Kidney (tissue), 14 donors: ENCODE results near the gene DHX16. TPM values are rescaled to one million over a fixed set of nuclear protein-coding genes. Genes with fewer than 3 reads are reported as not detected.

Experiments used
- DNase-seq, 5 donors: peaks; one replicate each; pipeline ENCODE4 v3.0.0-alpha.2; 2013 to 2020
- FAIRE-seq: peaks from 2 replicates; lab custom pipeline; 2012; peaks lifted over from hg19 to GRCh38; lab: Jason Lieb, UNC
- H3K27ac ChIP-seq, 2 donors: one replicate each; pipeline ENCODE4 v1.7.0; 2013; ENCODE audit warnings: low read depth in 2 of 2, low read length in 2 of 2, inconsistent platforms in 1 of 2
- H3K27me3 ChIP-seq: one replicate; pipeline ENCODE4 v1.7.1; 2013; ENCODE audit warnings: low read length, inconsistent platforms; ENCODE audit not compliant: control insufficient read depth, insufficient read depth
- H3K36me3 ChIP-seq, 3 donors: one replicate each; pipeline versions ENCODE4 v1.7.0 to v1.7.1; 2013; ENCODE audit warnings: low read length in 3 of 3, control low read depth in 1 of 3, inconsistent platforms in 1 of 3; ENCODE audit not compliant: insufficient read depth in 3 of 3, control insufficient read depth in 2 of 3
- H3K4me1 ChIP-seq, 3 donors: one replicate each; pipeline versions ENCODE4 v1.7.0 to v1.7.1; 2013; ENCODE audit warnings: low read length in 3 of 3, inconsistent platforms in 1 of 3, low read depth in 1 of 3; ENCODE audit not compliant: control insufficient read depth in 2 of 3, insufficient read depth in 2 of 3
- H3K4me3 ChIP-seq, 3 donors: one replicate each; pipeline versions ENCODE4 v1.7.0 to v1.8.1; 2013; ENCODE audit warnings: low read length in 3 of 3, control low read depth in 1 of 3, inconsistent platforms in 1 of 3
- H3K9ac ChIP-seq, 3 donors: one replicate each; pipeline versions ENCODE4 v1.7.0 to v1.7.1; 2013; ENCODE audit warnings: low read length in 3 of 3, control low read depth in 1 of 3, inconsistent platforms in 1 of 3
- H3K9me3 ChIP-seq, 3 donors: one replicate each; pipeline versions ENCODE4 v1.7.0 to v1.7.1; 2013; ENCODE audit warnings: low read length in 3 of 3, control low read depth in 1 of 3, inconsistent platforms in 1 of 3; ENCODE audit not compliant: control insufficient read depth in 2 of 3, insufficient read depth in 1 of 3
- intact Hi-C: fragments of 100-400 bp; cut with DNase I; formaldehyde crosslinking; loops from one replicate; pipeline ENCODE4 v1.11.1; 2022
- polyA plus RNA-seq: library from polyadenylated mRNA; stranded (reverse); fragments of 350-450 nt; fragmentation: Illumina TruSeq; extraction: RNeasy Lipid Tissue Mini Kit (QIAGEN cat#74804); gene quantifications from one replicate; pipeline ENCODE4 v1.2.3, GENCODE V29; 2014; ENCODE audit warnings: low read depth, low replicate concordance; ENCODE audit not compliant: insufficient read depth
- total RNA-seq: library from RNA; stranded (reverse); fragmentation: NEBNext Ultra II Directional; extraction: Animal tissue kit (Norgen Biotek cat#: 25700); gene quantifications from one replicate; pipeline ENCODE4 v1.2.1, GENCODE V29; 2021
- TF ChIP-seq, protein P1 (sequence below): IDR thresholded peaks from 3 replicates; pipeline ENCODE4 v1.5.1; 2012; ENCODE audit warnings: mild to moderate bottlenecking, moderate library complexity, borderline replicate concordance; ENCODE audit not compliant: insufficient read depth; ENCODE audit errors: extremely low read depth
- donor health status: control.
- donor health status: control.
- donor health status: control.
- donor health status: control.
- donor health status: control.
- donor health status: DM: yes; HTN: yes; CAD: no.
- donor health status: Normal renal cell carcinoma (clear cell type).

Gene DHX16
- total and polyA plus RNA-seq, 2 donors from 2014 or later = 26.7 to 30.5 TPM

GRCh38 chr6:30635834-30636233, 37.0 kb downstream of the DHX16 start:
- TF ChIP-seq, protein P1, sequence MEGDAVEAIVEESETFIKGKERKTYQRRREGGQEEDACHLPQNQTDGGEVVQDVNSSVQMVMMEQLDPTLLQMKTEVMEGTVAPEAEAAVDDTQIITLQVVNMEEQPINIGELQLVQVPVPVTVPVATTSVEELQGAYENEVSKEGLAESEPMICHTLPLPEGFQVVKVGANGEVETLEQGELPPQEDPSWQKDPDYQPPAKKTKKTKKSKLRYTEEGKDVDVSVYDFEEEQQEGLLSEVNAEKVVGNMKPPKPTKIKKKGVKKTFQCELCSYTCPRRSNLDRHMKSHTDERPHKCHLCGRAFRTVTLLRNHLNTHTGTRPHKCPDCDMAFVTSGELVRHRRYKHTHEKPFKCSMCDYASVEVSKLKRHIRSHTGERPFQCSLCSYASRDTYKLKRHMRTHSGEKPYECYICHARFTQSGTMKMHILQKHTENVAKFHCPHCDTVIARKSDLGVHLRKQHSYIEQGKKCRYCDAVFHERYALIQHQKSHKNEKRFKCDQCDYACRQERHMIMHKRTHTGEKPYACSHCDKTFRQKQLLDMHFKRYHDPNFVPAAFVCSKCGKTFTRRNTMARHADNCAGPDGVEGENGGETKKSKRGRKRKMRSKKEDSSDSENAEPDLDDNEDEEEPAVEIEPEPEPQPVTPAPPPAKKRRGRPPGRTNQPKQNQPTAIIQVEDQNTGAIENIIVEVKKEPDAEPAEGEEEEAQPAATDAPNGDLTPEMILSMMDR = no peak
- intact Hi-C loops = no loop called here
- H3K4me3 ChIP-seq = no peak overlapping the region
- DNase-seq (no peak), FAIRE-seq (no peak)
- H3K9ac ChIP-seq = no peak overlapping the region
- peaks cover 3 to 12% (median 5%) of the 10 kb centered on the region in 3 donors for H3K36me3 ChIP-seq
- no peak overlapping the region for H3K27ac ChIP-seq
- no peaks in the 10 kb centered on the region for H3K4me1 ChIP-seq
- no peaks in the 10 kb centered on the region for H3K9me3 ChIP-seq
- H3K27me3 ChIP-seq = no peaks in the 10 kb centered on the region

DNA sequence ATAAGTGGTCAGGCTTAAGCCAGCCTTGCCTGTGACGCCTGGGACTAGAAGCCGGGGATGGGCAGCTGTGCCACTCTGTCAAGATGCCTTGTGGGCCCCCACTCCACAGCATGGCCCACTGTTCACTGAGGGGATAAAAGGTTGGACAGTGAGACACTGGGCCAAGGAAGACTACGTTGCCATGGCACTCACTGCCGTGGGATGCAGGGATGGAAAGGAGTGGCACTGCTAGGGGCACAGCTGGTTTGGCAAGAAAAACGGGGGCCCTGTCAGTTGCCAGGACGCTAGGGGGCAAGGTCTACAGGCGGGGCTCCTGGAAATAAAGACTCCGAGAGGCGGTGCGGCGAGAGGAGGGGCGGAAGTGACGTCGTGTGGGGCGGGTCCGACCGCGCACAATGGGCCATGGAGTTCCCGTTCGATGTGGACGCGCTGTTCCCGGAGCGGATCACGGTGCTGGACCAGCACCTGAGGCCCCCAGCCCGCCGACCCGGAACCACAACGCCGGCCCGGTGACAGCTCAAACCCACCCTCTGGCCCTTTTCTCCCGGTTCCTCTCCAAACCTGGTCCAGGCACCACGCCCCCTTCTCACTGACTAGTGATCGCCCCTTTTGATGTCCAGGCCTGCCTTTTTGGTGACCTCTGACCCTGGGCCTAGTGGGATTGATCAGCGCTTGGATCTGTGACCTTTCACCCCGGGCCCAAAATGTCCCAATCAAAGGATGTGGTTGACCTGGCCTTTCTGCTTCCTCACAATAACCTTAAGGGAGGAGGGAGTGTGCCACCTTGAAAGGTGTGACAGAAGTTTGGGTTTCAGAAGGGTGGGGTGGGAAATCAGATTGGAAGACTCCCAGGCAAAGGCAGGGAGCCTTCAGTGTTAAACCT, 46.1 kb downstream of the DHX16 start, which contains the start of gene ATAT1:
ATAT1 (plus strand) TSS at position 391 of the 883 bp plus-strand sequence.
- Histone ChIP-seq H3K9ac (peak within 1 kb of the TSS; percentile 61 to 87 (median 85)), H3K9me3 (no peaks in the 10 kb centered on the region), H3K27ac (peak within 1 kb of the TSS; percentile 89 to 92), H3K27me3 (no peaks in the 10 kb centered on the region), H3K36me3 (peaks cover 14 to 19% (median 14%) of the 10 kb centered on the region in 3 donors), H3K4me3 (peak within 1 kb of the TSS; percentile 75 to 87 (median 85)), H3K4me1 (peaks cover 0 to 11% (median 4%) of the 10 kb centered on the region in 3 donors)
- intact Hi-C loops = no loop called here
- TF ChIP-seq, protein P1 = peak; percentile 50
- FAIRE-seq (no peak), DNase-seq (peak; percentile 88 to 96 (median 93))

- DNase-seq = no peak
- Histone ChIP-seq H3K9me3 (no peaks in the 10 kb centered on the region), H3K27ac (no peak overlapping the region), H3K9ac (no peak overlapping the region), H3K27me3 (no peaks in the 10 kb centered on the region), H3K4me1 (peaks cover 0 to 11% (median 4%) of the 10 kb centered on the region in 3 donors), H3K36me3 (peaks cover 14 to 20% (median 19%) of the 10 kb centered on the region in 3 donors), H3K4me3 (no peak overlapping the region)
- intact Hi-C loops = no loop called here
- TF ChIP-seq, protein P1 = no peak
- FAIRE-seq = no peak
Observed at GRCh38 chr6:30625511-30625910, 47.3 kb downstream of the DHX16 start.
